HG02973 (cell line): ENCODE results near the gene LAMTOR3.
"Not testable (repeated sequence)": the region's sequence is repeated elsewhere in the genome, so short reads cannot be mapped to it uniquely, and the experiment has no call there.

Experiments used
- ATAC-seq: cut with Tn5 transposase; IDR thresholded peaks from one replicate; pipeline ENCODE4 v1.9.1; 2021; ENCODE audit warnings: moderate library complexity; ENCODE audit not compliant: unreplicated experiment

Gene LAMTOR3

GRCh38 chr4:99832758-99833157, 61.5 kb downstream of the LAMTOR3 start:
- no peak for ATAC-seq

GRCh38 chr4:99832321-99832720, 61.9 kb downstream of the LAMTOR3 start:
- ATAC-seq: no peak

DNA sequence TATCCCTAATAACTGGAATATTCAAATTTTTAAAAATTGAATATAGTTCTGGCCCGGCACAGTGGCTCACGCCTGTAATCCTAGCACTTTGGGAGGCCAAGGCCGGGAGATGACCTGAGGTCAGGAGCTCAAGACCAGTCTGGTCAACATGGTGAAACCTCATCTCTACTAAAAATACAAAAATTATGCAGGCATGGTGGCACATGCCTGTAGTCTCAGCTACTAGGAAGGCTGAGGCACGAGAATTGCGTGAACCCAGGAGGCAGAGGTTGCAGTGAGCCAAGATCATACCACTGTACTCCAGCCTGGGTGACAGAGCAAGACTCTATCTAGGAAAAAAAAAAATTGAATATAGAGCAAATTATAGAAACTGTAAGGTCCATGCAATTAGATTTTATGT, 64.2 kb downstream of the LAMTOR3 start:
- ATAC-seq: not testable (repeated sequence)

DNA sequence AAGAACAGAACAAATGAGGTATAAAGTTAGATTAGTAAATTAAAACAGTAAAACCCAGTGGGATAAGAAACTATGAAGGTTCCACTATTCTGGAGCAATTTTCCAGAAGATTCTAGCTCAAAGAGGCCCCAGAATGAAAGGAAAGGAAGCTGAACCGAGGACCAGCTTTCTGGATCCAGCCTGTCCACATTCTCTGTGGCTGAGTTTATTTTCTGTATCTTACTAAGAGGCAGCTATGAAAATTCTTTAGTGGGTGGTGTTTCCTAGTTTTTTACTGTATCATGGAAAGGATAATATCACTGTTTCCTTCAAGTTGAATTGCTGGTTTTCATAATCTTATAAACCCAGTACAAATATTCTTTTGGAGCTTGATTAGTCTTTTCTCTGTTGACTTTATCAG, 65.8 kb downstream of the LAMTOR3 start:
- no peak for ATAC-seq
